Psoas muscle (tissue), 8 donors: ENCODE data around the gene DPEP1. TPM values are rescaled to one million over a fixed set of nuclear protein-coding genes. Genes with fewer than 3 reads are reported as not detected.

ENCODE experiments used
- ATAC-seq, 4 donors: fragments of 200-7000 bp; cut with Tn5 transposase; one replicate each; pipeline ENCODE4 v1.9.1; 2020; ENCODE audit warnings: moderate library complexity in 3 of 4, mild to moderate bottlenecking in 2 of 4
- DNase-seq, 2 donors: peaks; one replicate each; pipeline ENCODE4 v3.0.0-alpha.2; 2020
- H3K27ac ChIP-seq: fragments of 200-600 bp; one replicate; pipeline ENCODE4 v1.8.0; 2022
- H3K27me3 ChIP-seq, 3 donors: fragments of 200-600 bp in 1 of 3; one replicate each; pipeline versions ENCODE4 v1.6.1 to v1.8.0; 2013 to 2022; ENCODE audit warnings: low read length in 2 of 3, mild to moderate bottlenecking in 2 of 3, moderate library complexity in 1 of 3; ENCODE audit not compliant: insufficient read depth in 3 of 3
- H3K36me3 ChIP-seq, 2 donors: fragments of 200-600 bp in 1 of 2; one replicate each; pipeline versions ENCODE4 v1.6.1 to v1.8.0; 2013 to 2022; ENCODE audit warnings: low read depth in 1 of 2, mild to moderate bottlenecking in 1 of 2, moderate library complexity in 1 of 2; ENCODE audit not compliant: insufficient read depth in 1 of 2
- H3K4me1 ChIP-seq: fragments of 200-600 bp; one replicate; pipeline ENCODE4 v1.8.0; 2022
- H3K4me3 ChIP-seq: fragments of 200-600 bp; one replicate; pipeline ENCODE4 v1.8.0; 2022; ENCODE audit warnings: mild to moderate bottlenecking
- H3K9me3 ChIP-seq: fragments of 200-600 bp; one replicate; pipeline ENCODE4 v1.8.0; 2022
- CTCF ChIP-seq: fragments of 200-600 bp; IDR thresholded peaks from one replicate; pipeline ENCODE4 v1.8.0; 2022; ENCODE audit warnings: antibody characterized with exemption
- WGBS, 3 donors: extraction: QIAGEN DNeasy Blood & Tissue Kit; methylation state at CpG; one replicate each; pipeline versions ENCODE4 v1.1.6 to v1.1.7; 2013; 5-methylcytosine and 5-hydroxymethylcytosine counted together
- intact Hi-C, 2 donors: fragments of 100-400 bp; cut with DNase I; formaldehyde crosslinking; loops; one replicate each; pipeline versions ENCODE4 v1.11.0 to v1.14.2; 2022
- polyA plus RNA-seq, 3 donors: library from polyadenylated mRNA; stranded (reverse); fragments of 200-250 nt; gene quantifications; one replicate each; pipeline ENCODE4 v1.2.3, GENCODE V29; 2013
- total RNA-seq, 4 donors: library from RNA; stranded (reverse); fragmentation: NEBNext Ultra II Directional in 2 of 4; extraction: Animal tissue kit (Norgen Biotek cat#: 25700) in 2 of 4; gene quantifications; one replicate each; pipeline versions ENCODE4 v1.2.1 to v1.2.4, GENCODE V29; 2021 to 2023
- donor health status: healthy with polysubstance abuse.
- donor health status: DM: no; HTN: no; CAD: no; lungs with moderate emphysema.
- donor health status: Bipolar disorder and iron deficiency.
- donor health status: healthy.
- donor health status: DM: yes; HTN: yes; CAD: no.
- donor health status: DM: no; HTN: no; CAD: no.
- donor health status: DM: no; HTN: no; CAD: no.
- donor health status: DM: yes; HTN: yes; CAD: no.

DPEP1 gene
- total and polyA plus RNA-seq, 7 donors = 0.04 to 0.16 TPM; not detected in 5

- Histone ChIP-seq H3K27ac (no peak overlapping the region), H3K4me1 (no peaks in the 10 kb centered on the region), H3K27me3 (peaks cover 0 to 25% (median 5%) of the 10 kb centered on the region in 3 donors), H3K36me3 (no peaks in the 10 kb centered on the region), H3K9me3 (no peaks in the 10 kb centered on the region), H3K4me3 (no peak overlapping the region)
- ATAC-seq (no peak), DNase-seq (no peak)
- intact Hi-C loops = no loop called here
- 74 to 79% (median 77%) methylated on average over 32 of the region's 32 CpGs for WGBS, 3 donors
- TF ChIP-seq CTCF = no peak
Observed at GRCh38 chr16:89607937-89608740, 5.3 kb upstream of the DPEP1 start.

GRCh38 chr16:89610108-89610453, 3.4 kb upstream of the DPEP1 start:
- intact Hi-C loops = no loop called here
- DNase-seq (no peak), ATAC-seq (no peak)
- Histone ChIP-seq H3K4me3 (no peak overlapping the region), H3K4me1 (no peaks in the 10 kb centered on the region), H3K27ac (no peak overlapping the region), H3K27me3 (peaks cover 0 to 29% (median 5%) of the 10 kb centered on the region in 3 donors), H3K9me3 (no peaks in the 10 kb centered on the region), H3K36me3 (no peaks in the 10 kb centered on the region)
- no peak for TF ChIP-seq CTCF
- WGBS, 3 donors = 64 to 73% (median 71%) methylated on average over 1 of the region's 1 CpG

GRCh38 chr16:89612415-89613166, 851 bp upstream of the DPEP1 start:
- H3K27ac ChIP-seq = no peak overlapping the region
- TF ChIP-seq CTCF = no peak
- ATAC-seq (no peak), DNase-seq (no peak)
- no peaks in the 10 kb centered on the region for H3K4me1 ChIP-seq
- H3K9me3 ChIP-seq = no peaks in the 10 kb centered on the region
- WGBS, 3 donors = 74 to 76% (median 75%) methylated on average over 20 of the region's 20 CpGs
- intact Hi-C loops = no loop called here
- no peak overlapping the region for H3K4me3 ChIP-seq
- H3K27me3 ChIP-seq = peaks cover 0 to 30% (median 5%) of the 10 kb centered on the region in 3 donors
- H3K36me3 ChIP-seq = no peaks in the 10 kb centered on the region

GRCh38 chr16:89613954-89614459, 565 bp downstream of the DPEP1 start:
- TF ChIP-seq CTCF = no peak
- 80 to 83% (median 82%) methylated on average over 21 to 22 of the region's 22 CpGs for WGBS, 3 donors
- Histone ChIP-seq H3K36me3 (no peaks in the 10 kb centered on the region), H3K27me3 (peaks cover 0 to 28% (median 8%) of the 10 kb centered on the region in 3 donors), H3K9me3 (no peaks in the 10 kb centered on the region), H3K4me3 (no peak overlapping the region), H3K4me1 (no peaks in the 10 kb centered on the region), H3K27ac (no peak overlapping the region)
- DNase-seq (no peak), ATAC-seq (no peak)
- intact Hi-C loops = no loop called here
